Raji (cell line): ENCODE results near the gene PRF1.

Experiments used
- POLR2A ChIP-seq: IDR thresholded peaks from 2 replicates; pipeline ENCODE4 v1.6.1; 2011; ENCODE audit warnings: low read depth, low read length, control low read depth; ENCODE audit not compliant: insufficient read depth

The PRF1 gene

GRCh38 chr10:70558871-70559810, 43.4 kb downstream of the PRF1 start:
- TF ChIP-seq POLR2A, result no peak

DNA sequence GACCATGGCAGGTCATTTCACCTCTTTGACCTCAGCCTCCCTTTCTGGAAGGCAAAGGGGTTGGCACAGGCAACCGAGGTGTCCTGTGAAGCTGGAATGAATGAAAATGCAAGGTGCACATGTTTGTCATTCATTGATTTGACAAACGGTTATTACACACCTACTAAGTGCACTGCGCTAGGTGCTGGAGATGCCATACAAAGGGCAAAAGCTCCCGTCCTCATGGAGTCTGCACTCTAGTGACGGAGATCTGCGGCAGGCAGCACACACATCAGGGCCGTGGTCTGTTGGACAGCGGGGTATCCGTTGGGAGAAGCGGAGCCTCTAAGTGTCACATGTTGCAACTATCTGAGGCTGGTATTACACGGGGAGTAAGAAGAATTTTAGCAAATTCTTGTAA, 44.2 kb downstream of the PRF1 start:
- TF ChIP-seq POLR2A, result no peak

DNA sequence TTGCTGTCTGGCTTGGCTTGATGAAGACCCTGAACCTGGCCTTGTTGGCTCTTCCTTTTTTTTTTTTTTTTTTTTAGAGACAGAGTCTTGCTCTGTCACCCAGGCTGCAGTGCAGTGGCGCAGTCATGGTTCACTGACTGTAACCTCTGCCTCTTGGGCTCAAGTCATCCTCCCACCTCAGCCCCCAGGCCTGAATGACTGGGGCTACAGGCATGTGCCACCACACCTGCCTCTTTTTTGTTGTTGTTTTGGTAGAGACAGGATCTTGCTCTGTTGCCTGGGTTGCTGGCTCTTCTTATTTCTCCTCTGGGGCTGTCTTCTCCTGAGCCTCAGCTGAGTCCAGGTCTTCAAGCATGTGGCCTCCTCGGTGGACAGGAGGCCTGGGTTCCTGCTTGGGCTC, 44.7 kb downstream of the PRF1 start:
- no peak for TF ChIP-seq POLR2A

DNA sequence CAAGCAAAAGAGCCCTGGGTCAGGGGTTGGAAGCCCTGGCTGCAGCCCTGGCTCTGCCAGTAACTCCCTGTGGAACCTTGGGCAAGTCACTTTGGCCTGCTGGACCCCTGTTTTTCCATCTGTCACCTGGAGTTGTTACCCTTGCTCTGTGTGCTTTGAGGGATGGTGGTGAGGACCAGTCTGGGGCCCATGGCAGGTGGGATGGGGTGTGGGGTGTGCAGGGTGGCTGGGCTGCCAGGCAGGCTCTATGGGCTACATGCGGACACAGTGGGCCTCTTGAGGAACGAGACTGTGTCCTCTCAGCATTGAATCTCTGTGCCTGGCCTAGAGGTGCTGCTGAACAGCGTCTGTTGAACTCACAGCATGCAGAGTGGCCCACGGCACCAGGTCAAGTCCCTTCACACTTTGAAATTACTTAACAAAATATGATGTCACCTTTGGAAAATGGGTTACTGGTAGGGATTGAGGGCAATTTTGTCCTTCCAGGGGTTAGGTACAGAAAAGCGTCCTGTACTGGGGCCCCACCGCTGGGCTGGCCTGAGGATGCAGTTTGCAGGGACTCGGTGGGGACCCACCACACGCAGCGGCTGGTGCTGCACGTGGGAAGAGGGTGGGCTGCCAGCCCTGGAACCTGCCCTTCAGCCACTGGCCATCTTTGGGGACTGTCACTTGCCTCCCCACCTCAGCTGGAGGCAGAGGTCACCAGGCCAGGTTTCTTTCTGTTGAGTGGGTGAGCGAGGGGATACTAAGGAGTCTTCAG, 45.3 kb downstream of the PRF1 start:
- no peak for TF ChIP-seq POLR2A

DNA sequence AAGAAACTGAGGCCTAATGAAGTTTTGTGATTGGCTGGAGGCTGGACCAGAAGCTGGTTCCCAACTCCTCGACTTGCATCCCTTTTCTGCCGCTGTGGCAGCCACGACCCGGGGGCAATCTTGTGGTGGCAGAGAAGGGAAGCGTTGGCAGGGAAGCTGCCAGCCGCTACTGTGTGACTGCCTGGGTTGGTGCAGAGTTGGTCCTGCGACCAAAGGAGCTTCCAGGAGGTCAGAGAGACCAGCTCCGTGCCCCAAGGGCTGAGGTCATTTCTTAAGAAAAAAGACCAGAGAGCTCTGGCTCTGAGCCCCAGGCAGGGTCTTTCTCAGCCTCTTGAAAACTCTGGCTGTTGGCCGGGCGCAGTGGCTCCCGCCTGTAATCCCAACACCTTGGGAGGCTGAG, 47.2 kb downstream of the PRF1 start:
- TF ChIP-seq POLR2A, result no peak

- no peak for TF ChIP-seq POLR2A
Observed at GRCh38 chr10:70552586-70552985, 50.0 kb downstream of the PRF1 start.

- TF ChIP-seq POLR2A, result no peak
Observed at GRCh38 chr10:70551971-70552422, 50.5 kb downstream of the PRF1 start.

- no peak for TF ChIP-seq POLR2A
Observed at GRCh38 chr10:70551466-70551865, 51.1 kb downstream of the PRF1 start.

DNA sequence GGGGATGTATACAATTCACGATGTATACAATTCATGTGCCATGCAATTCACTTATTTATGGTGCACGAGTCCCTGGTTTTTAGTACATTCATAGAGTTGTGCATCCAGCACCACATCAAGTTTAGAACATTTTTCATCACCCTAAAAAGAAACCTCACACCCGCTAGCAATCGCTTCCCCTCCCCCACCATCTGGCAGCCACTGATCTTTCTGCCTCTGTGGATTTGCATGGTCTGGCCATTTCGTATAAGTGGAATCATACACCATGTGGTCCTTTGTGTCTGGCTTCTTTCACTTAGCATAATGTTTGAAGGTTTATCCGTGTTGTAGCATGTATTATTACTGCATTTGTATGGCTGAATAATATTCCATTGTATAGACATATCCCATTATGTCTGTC, 52.1 kb downstream of the PRF1 start:
- TF ChIP-seq POLR2A, result no peak

GRCh38 chr10:70549962-70550458, 52.5 kb downstream of the PRF1 start:
- TF ChIP-seq POLR2A, result no peak

DNA sequence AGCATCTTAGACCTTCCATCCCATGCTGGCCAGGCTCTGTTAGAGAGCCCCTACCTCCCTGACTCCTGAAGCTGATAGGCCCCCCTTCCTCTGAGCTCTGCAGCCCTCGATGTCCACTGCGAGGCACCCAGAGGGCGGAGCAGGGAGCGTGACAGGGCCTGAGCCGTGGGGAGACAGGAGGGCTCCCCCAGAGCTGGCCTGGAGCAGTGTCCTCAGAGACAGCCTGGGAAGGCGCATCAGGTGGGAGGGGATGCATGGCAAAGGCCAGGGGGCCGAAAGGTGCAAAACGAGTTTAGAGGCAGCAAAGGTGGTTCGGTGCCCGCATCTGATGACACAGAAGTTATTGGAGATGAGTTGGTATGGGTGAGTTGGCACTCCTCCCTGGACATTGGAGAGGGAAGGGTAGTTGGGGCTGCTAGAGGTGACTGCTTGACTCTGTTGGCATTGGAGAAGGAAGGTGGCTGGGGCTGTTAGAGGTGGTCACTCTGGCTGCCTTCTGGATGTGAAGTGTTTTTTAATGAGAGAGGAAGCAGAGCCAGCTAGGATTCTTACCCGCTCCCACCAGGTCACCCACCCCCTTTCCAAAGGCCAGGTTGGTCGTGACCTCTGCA, 53.1 kb downstream of the PRF1 start:
- no peak for TF ChIP-seq POLR2A
